Activated T-helper 2 cell treated with anti-CD3 and anti-CD28 coated beads, Interferon-gamma antibody, Interleukin-2, Interleukin-4, amounts not matched to agents 10 μg/mL and 5 μg/mL and 100 μg/mL, durations not matched to agents 14 hours and 24 hours and 36 hours (primary cell): ENCODE results near the gene TPRN. TPM values are rescaled to one million over a fixed set of nuclear protein-coding genes. Genes with fewer than 3 reads are reported as not detected.

Experiments used
- DNase-seq: peaks from one replicate; pipeline ENCODE4 v3.0.0; 2021; ENCODE audit warnings: low spot score
- H3K27ac Mint-ChIP-seq: one replicate; pipeline ENCODE4 v1.8.0; 2021; ENCODE audit warnings: mixed read lengths
- H3K27me3 Mint-ChIP-seq: one replicate; pipeline ENCODE4 v1.8.0; 2021; ENCODE audit warnings: low read depth, mixed read lengths
- H3K36me3 Mint-ChIP-seq: one replicate; pipeline ENCODE4 v1.8.0; 2021; ENCODE audit warnings: low read depth, mixed read lengths
- H3K4me1 Mint-ChIP-seq: one replicate; pipeline ENCODE4 v1.8.0; 2021; ENCODE audit warnings: low read depth, mixed read lengths
- H3K4me3 Mint-ChIP-seq: one replicate; pipeline ENCODE4 v1.8.0; 2021; ENCODE audit warnings: low read depth, mild to moderate bottlenecking, moderate library complexity, mixed read lengths
- H3K9me3 Mint-ChIP-seq: one replicate; pipeline ENCODE4 v1.8.0; 2021; ENCODE audit warnings: mixed read lengths
- intact Hi-C: fragments of 100-400 bp; cut with micrococcal nuclease; formaldehyde crosslinking; loops from one replicate; pipeline ENCODE4 v1.15.1; 2023
- total RNA-seq: library from RNA; stranded (reverse); gene quantifications from 2 replicates; pipeline ENCODE4 v1.2.3, GENCODE V29; 2022

TPRN gene
- total RNA-seq, 1 donor from 2014 or later, result 16.4 TPM

- H3K9me3 Mint-ChIP-seq, result no peaks in the 10 kb centered on the region
- H3K4me1 Mint-ChIP-seq, result peaks cover 32% of the 10 kb centered on the region
- intact Hi-C loops, result loop anchor here (1.0 to 5.0 kb wide), 2 partner anchors 16 to 77 kb away; partner anchors contain the start of genes ANAPC2 and SSNA1
- DNase-seq, result no peak
- H3K36me3 Mint-ChIP-seq, result peaks cover 31% of the 10 kb centered on the region
- H3K4me3 Mint-ChIP-seq, result peak overlapping the region; percentile 93
- peak overlapping the region; percentile 82 for H3K27ac Mint-ChIP-seq
- no peaks in the 10 kb centered on the region for H3K27me3 Mint-ChIP-seq
These were observed 4.2 kb upstream of the TPRN start for GRCh38 chr9:137204731-137205125.

DNA sequence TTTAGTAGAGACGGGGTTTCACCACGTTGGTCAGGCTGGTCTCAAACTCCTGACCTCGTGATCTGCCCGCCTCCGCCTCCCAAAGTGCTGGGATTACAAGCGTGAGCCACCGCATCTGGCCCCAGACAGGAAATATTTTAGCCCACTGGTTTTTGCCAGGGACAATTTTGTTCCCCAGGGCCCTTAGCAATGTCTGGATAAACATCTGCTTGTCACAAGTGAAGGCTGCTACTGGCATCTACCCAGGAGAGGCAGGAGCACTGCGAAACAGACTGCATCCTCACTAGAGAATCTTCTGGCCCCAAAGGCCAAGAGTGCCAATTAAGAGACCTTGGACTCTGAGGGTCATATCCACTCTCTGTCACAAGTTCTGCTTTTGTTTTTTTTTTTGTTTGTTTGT, 2.4 kb upstream of the TPRN start:
- no peaks in the 10 kb centered on the region for H3K9me3 Mint-ChIP-seq
- DNase-seq, result no peak
- no peaks in the 10 kb centered on the region for H3K27me3 Mint-ChIP-seq
- no peak overlapping the region for H3K27ac Mint-ChIP-seq
- intact Hi-C loops, result loop anchor here (5.0 kb wide), 1 partner anchor 76 kb away; no protein-coding TSS in a partner anchor
- H3K36me3 Mint-ChIP-seq, result peaks cover 22% of the 10 kb centered on the region
- H3K4me3 Mint-ChIP-seq, result peak overlapping the region; percentile 8
- H3K4me1 Mint-ChIP-seq, result peaks cover 34% of the 10 kb centered on the region

DNA sequence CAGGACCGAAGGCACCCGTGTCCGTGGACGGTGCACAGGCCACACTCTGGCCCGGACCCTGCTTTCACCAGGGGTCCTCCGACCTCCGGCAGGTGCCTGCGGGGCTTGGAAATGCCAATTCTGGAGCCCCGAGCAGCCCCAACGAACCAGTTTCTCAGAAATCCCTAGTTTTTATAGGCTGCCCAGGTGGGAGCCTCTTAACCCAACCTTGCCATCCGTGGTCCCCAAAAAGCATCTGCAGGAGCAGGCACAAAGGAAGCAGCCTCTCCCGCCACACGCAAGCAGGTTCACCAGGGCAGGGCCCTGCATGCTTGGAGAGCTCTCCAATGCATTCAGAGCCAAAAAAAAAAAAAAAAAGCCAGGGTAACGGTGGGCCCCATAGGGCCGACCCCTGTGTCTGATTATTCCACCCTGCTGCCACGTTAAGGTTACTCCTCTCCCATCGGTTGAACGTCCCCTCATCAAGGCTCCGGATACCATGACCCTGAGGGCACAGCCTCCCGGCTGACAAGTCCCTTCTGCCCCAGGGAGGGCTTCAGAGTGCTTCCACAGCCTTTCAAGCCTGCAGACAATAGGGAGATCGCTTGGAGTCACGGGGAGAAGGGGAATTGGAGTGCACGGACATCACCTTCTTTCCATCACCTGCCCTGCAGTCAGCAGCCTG, 796 bp upstream of the TPRN start:
- Mint-ChIP-seq H3K4me3 (peak overlapping the region; percentile 82), H3K36me3 (peaks cover 9% of the 10 kb centered on the region), H3K4me1 (peaks cover 21% of the 10 kb centered on the region), H3K9me3 (no peaks in the 10 kb centered on the region), H3K27ac (peak overlapping the region; percentile 69), H3K27me3 (no peaks in the 10 kb centered on the region)
- DNase-seq, result no peak
- intact Hi-C loops, result loop anchor here (5.0 kb wide), 1 partner anchor 74 kb away; no protein-coding TSS in a partner anchor

DNA sequence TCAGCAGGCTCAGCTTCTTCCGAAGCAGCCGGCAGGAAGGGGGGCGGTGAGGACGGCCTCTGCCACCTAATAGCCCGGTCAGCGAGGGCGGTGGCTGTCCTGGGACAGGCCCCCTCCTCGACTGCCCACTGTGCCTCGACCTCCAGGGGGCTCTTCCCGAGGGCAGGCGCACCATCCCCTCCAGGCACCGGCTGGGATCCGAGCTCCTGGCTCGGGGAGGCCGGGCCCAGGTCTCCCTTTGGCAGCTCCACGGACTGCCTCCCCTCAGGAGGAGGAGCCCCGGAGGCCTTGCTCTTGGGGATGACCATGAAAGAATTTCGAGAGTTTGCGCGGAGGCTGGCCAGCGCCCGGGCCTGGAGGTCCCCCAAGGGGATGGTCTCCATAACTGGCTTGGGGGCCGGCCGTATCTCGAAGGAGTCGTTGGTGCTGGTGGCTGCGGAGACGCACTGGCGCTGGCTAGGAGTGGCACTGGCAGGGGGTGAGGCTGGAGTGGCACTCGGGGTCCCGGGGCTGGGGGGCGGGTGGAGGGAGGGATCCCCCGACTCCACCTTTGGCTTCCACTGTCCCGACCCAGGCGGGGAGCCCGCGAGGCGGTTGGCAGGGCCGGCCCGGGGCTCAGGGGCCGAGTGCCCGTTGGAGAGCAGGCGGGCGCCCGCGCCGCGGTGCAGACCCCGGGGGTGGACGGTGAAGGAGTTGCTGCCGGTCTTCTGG, 975 bp downstream of the TPRN start:
- no peak for DNase-seq
- H3K27me3 Mint-ChIP-seq, result no peaks in the 10 kb centered on the region
- peaks cover 9% of the 10 kb centered on the region for H3K36me3 Mint-ChIP-seq
- H3K4me3 Mint-ChIP-seq, result peak overlapping the region; percentile 83
- peak overlapping the region; percentile 38 for H3K27ac Mint-ChIP-seq
- H3K9me3 Mint-ChIP-seq, result no peaks in the 10 kb centered on the region
- peaks cover 19% of the 10 kb centered on the region for H3K4me1 Mint-ChIP-seq
- intact Hi-C loops, result loop anchor here (1.0 to 5.0 kb wide), 3 partner anchors 11 to 72 kb away; partner anchors contain the start of genes ANAPC2 and SSNA1

- Mint-ChIP-seq H3K9me3 (no peaks in the 10 kb centered on the region), H3K27me3 (no peaks in the 10 kb centered on the region), H3K36me3 (peaks cover 5% of the 10 kb centered on the region), H3K27ac (no peak overlapping the region), H3K4me3 (no peak overlapping the region), H3K4me1 (peaks cover 12% of the 10 kb centered on the region)
- intact Hi-C loops, result no loop called here
- DNase-seq, result no peak
These were observed 1.6 kb downstream of the TPRN start for GRCh38 chr9:137198902-137199283.

- Mint-ChIP-seq H3K4me3 (no peak overlapping the region), H3K9me3 (no peaks in the 10 kb centered on the region), H3K36me3 (peaks cover 5% of the 10 kb centered on the region), H3K4me1 (peaks cover 11% of the 10 kb centered on the region), H3K27me3 (no peaks in the 10 kb centered on the region), H3K27ac (no peak overlapping the region)
- intact Hi-C loops, result no loop called here
- DNase-seq, result no peak
These were observed 2.3 kb downstream of the TPRN start for GRCh38 chr9:137198051-137198901.

DNA sequence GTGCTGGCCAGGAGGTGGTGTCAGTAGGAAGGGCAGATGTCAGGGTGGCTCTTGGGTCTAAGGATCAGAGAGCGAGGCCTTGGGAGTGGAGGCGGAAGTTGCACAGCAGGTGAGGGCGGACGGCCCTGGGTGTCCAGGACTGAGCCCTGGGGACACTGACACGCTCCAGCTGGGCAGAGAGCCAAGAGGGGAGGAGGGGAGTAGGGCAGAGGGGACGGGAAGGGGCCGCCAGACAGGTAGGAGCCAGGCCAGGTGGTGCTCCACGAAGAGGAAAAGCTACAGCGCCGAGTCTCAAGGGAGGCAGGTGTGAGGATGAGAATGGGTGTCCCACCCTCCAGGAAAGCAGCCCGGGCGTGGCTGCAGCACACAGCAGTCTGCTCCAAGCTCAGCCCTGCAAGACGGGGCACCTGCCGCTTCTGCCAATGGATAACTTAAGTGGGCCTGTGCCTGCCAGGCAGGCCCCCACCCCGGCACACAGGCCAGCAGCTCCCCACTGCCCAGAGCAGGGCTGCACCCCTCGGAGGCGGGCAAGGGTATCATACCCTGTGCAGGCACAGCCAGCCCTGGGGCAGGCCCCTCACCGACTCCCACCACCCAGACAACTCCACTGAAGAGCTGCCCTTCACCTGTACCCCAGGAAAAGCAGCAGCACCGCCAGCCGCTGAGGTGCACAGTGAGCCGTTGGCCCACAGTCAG, 4.9 kb downstream of the TPRN start:
- DNase-seq, result no peak
- Mint-ChIP-seq H3K9me3 (no peaks in the 10 kb centered on the region), H3K4me1 (peaks cover 7% of the 10 kb centered on the region), H3K4me3 (no peak overlapping the region), H3K27me3 (no peaks in the 10 kb centered on the region), H3K36me3 (peaks cover 6% of the 10 kb centered on the region), H3K27ac (no peak overlapping the region)
- intact Hi-C loops, result no loop called here

- no peak overlapping the region for H3K4me3 Mint-ChIP-seq
- peaks cover 10% of the 10 kb centered on the region for H3K4me1 Mint-ChIP-seq
These were observed 5.6 kb downstream of the TPRN start for GRCh38 chr9:137194909-137195308.

DNA sequence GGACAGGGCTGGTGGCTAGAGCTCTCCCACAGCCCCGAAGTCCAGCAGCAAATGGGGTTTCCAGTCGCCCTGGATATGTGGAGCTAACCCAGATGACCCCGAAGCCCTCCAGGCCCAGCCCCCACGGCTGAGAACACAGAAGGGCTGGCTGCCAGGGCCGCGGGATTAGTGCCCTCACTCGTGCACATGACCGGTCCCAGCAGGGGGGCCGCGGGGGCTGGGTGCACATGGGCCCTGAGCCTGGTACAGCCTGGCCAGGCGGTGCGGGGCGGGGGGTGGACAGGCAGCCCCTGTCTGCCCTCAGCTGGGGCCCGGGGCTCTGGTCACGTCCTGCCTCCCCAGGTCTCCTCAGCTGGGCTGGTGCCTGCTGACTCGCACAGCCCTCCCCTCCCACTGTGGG, 6.2 kb downstream of the TPRN start:
- intact Hi-C loops, result no loop called here
- Mint-ChIP-seq H3K27me3 (no peaks in the 10 kb centered on the region), H3K9me3 (no peaks in the 10 kb centered on the region), H3K4me1 (peaks cover 8% of the 10 kb centered on the region), H3K27ac (no peak overlapping the region), H3K36me3 (peaks cover 9% of the 10 kb centered on the region), H3K4me3 (no peak overlapping the region)
- no peak for DNase-seq

More at GRCh38 chr9:137194909-137195308, 5.6 kb downstream of the TPRN start:
- Mint-ChIP-seq H3K27ac (no peak overlapping the region), H3K9me3 (no peaks in the 10 kb centered on the region), H3K27me3 (no peaks in the 10 kb centered on the region), H3K36me3 (peaks cover 9% of the 10 kb centered on the region)
- intact Hi-C loops, result no loop called here
- DNase-seq, result no peak

GRCh38 chr9:137193771-137194170, 6.8 kb downstream of the TPRN start:
- H3K27ac Mint-ChIP-seq, result no peak overlapping the region
- H3K4me1 Mint-ChIP-seq, result peaks cover 13% of the 10 kb centered on the region
- H3K4me3 Mint-ChIP-seq, result no peak overlapping the region
- DNase-seq, result no peak
- peaks cover 13% of the 10 kb centered on the region for H3K36me3 Mint-ChIP-seq
- H3K9me3 Mint-ChIP-seq, result no peaks in the 10 kb centered on the region
- intact Hi-C loops, result no loop called here
- no peaks in the 10 kb centered on the region for H3K27me3 Mint-ChIP-seq

GRCh38 chr9:137192859-137193258, 7.7 kb downstream of the TPRN start:
- peaks cover 13% of the 10 kb centered on the region for H3K36me3 Mint-ChIP-seq
- H3K4me3 Mint-ChIP-seq, result no peak overlapping the region
- no peaks in the 10 kb centered on the region for H3K9me3 Mint-ChIP-seq
- no peak for DNase-seq
- intact Hi-C loops, result no loop called here
- H3K27me3 Mint-ChIP-seq, result no peaks in the 10 kb centered on the region
- H3K4me1 Mint-ChIP-seq, result peaks cover 13% of the 10 kb centered on the region
- H3K27ac Mint-ChIP-seq, result no peak overlapping the region

DNA sequence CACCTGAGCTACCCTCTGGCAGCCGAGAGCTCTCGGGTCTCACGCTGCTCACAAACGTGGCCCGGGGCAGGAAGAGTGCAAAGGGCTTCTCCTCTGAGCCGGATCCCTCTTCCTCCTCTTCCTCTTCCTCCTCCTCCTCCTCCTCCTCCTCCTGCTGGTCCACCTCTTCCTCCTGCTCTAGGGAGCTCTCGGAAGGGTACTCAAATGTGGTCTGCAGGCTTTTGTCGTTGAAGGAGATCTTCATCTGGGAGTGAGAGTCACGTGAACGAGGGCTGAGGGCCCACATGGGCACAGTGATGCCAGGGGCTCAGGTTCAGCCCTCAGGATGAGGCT, 8.1 kb downstream of the TPRN start:
- no peak for DNase-seq
- peaks cover 18% of the 10 kb centered on the region for H3K4me1 Mint-ChIP-seq
- no peak overlapping the region for H3K4me3 Mint-ChIP-seq
- H3K27ac Mint-ChIP-seq, result no peak overlapping the region
- peaks cover 16% of the 10 kb centered on the region for H3K36me3 Mint-ChIP-seq
- intact Hi-C loops, result no loop called here
- H3K27me3 Mint-ChIP-seq, result no peaks in the 10 kb centered on the region
- no peaks in the 10 kb centered on the region for H3K9me3 Mint-ChIP-seq
